GM12878 (cell line): ENCODE data around the gene DDIT4. TPM values are rescaled to one million over a fixed set of nuclear protein-coding genes. Genes with fewer than 3 reads are reported as not detected.

Experiments
- ATAC-seq: fragments of 200-7000 bp; cut with Tn5 transposase; 3 replicates; pipeline ENCODE4 v1.9.1; 2020; ENCODE audit warnings: mild to moderate bottlenecking, moderate library complexity
- BruUV-seq: library from RNA; stranded (reverse); fragments of 400-500 nt; replicated peaks from 2 replicates; lab custom pipeline; 2021; lab: Mats Ljungman, UMichigan
- CTCF ChIA-PET: fragments of 300-600 bp; sonication (Branson Sonifier 250); formaldehyde crosslinking; extraction: SDS; loops from one replicate; lab custom pipeline; 2021; ENCODE audit warnings: inconsistent platforms; lab: Yijun Ruan, JAX
- POLR2A ChIA-PET: fragments of 350-600 bp; formaldehyde crosslinking; extraction: SDS; loops from one replicate; lab custom pipeline; 2021; ENCODE audit warnings: inconsistent platforms; lab: Charles Lee
- RAD21 ChIA-PET: fragments of 300-600 bp; sonication (Branson Sonifier 250); formaldehyde crosslinking; loops from one replicate; lab custom pipeline; 2023; ENCODE audit warnings: antibody characterized with exemption; ENCODE audit not compliant: unreplicated experiment; lab: Charles Lee
- SMC1A ChIA-PET: fragments of 300-600 bp; sonication (Branson Sonifier 250); formaldehyde crosslinking; loops from one replicate; lab custom pipeline; 2023; ENCODE audit not compliant: unreplicated experiment, uncharacterized antibody; lab: Charles Lee
- DNase-seq: peaks from one replicate; pipeline ENCODE4 v3.0.0-alpha.2; 2011; ENCODE audit warnings: low read depth, low spot score
- FAIRE-seq: peaks from 3 replicates; lab custom pipeline; 2011; peaks lifted over from hg19 to GRCh38; lab: Jason Lieb, UNC
- H2AFZ ChIP-seq: 2 replicates; pipeline ENCODE4 v1.6.0; 2011; ENCODE audit warnings: low read depth, low read length, control low read depth; ENCODE audit not compliant: control insufficient read depth
- H3K27ac ChIP-seq: 2 replicates; pipeline ENCODE4 v1.5.1; 2011; ENCODE audit warnings: control low read depth; ENCODE audit not compliant: control insufficient read depth, insufficient read depth
- H3K27me3 ChIP-seq, 2 experiments: replicated peaks in 1 of 2; 2 replicates each; pipeline versions ENCODE4 v1.6.0 to v1.6.1; 2011; ENCODE audit warnings: low read length in 1 of 2; ENCODE audit not compliant: control insufficient read depth in 2 of 2, insufficient read depth in 2 of 2
- H3K36me3 ChIP-seq, 2 experiments: 2 replicates each; pipeline ENCODE4 v1.5.1; 2011; ENCODE audit warnings: low read length in 1 of 2; ENCODE audit not compliant: control insufficient read depth in 2 of 2, insufficient read depth in 2 of 2
- H3K4me1 ChIP-seq: 2 replicates; pipeline ENCODE4 v1.6.1; 2011; ENCODE audit warnings: mild to moderate bottlenecking, low read length, moderate library complexity, mixed read lengths; ENCODE audit not compliant: control insufficient read depth, insufficient read depth
- H3K4me2 ChIP-seq: 2 replicates; pipeline ENCODE4 v1.6.0; 2011; ENCODE audit warnings: control low read depth; ENCODE audit not compliant: control insufficient read depth, insufficient read depth
- H3K4me3 ChIP-seq: fragments of 200-600 bp; sonication (generic); 2 replicates; pipeline ENCODE4 v1.5.1; 2016
- H3K79me2 ChIP-seq: 2 replicates; pipeline ENCODE4 v1.6.0; 2011; ENCODE audit warnings: low read length; ENCODE audit not compliant: control insufficient read depth, insufficient read depth
- H3K9ac ChIP-seq: 2 replicates; pipeline ENCODE4 v1.8.0; 2011; ENCODE audit warnings: low read length, control low read depth, mixed read lengths; ENCODE audit not compliant: control insufficient read depth, insufficient read depth
- H3K9me3 ChIP-seq: replicated peaks from 3 replicates; pipeline ENCODE4 v1.5.1; 2011; ENCODE audit warnings: mild to moderate bottlenecking, low read length; ENCODE audit not compliant: control insufficient read depth, insufficient read depth
- H4K20me1 ChIP-seq: 2 replicates; pipeline ENCODE4 v1.6.0; 2011; ENCODE audit not compliant: control insufficient read depth, insufficient read depth
- BRCA1 ChIP-seq: IDR thresholded peaks from 2 replicates; pipeline ENCODE4 v1.6.1; 2011; ENCODE audit warnings: low read depth, low read length, improper control_type of control experiment
- CUX1 ChIP-seq: IDR thresholded peaks from 2 replicates; pipeline ENCODE4 v1.6.1; 2012; ENCODE audit warnings: improper control_type of control experiment, low read depth, low read length; ENCODE audit not compliant: insufficient replicate concordance
- GABPA ChIP-seq: IDR thresholded peaks from 2 replicates; pipeline ENCODE4 v1.6.1; 2014; ENCODE audit warnings: antibody characterized with exemption, low read depth, mild to moderate bottlenecking, inconsistent platforms
- IKZF1 ChIP-seq: fragments of 450-650 bp; conservative IDR thresholded peaks from 2 replicates; pipeline ENCODE4 v1.6.1; 2017; ENCODE audit warnings: antibody characterized with exemption, mild to moderate bottlenecking
- NBN ChIP-seq: fragments of 450-650 bp; IDR thresholded peaks from 2 replicates; pipeline ENCODE4 v1.6.1; 2016
- NFXL1 ChIP-seq: fragments of 450-650 bp; IDR thresholded peaks from 2 replicates; pipeline ENCODE4 v1.6.1; 2017; ENCODE audit warnings: antibody characterized with exemption, mild to moderate bottlenecking, borderline replicate concordance
- PML ChIP-seq: IDR thresholded peaks from 2 replicates; pipeline ENCODE4 v1.6.1; 2012; ENCODE audit warnings: low read length, inconsistent platforms
- POLR2A ChIP-seq: IDR thresholded peaks from 2 replicates; pipeline ENCODE4 v1.6.1; 2011; ENCODE audit warnings: low read depth, mild to moderate bottlenecking, low read length
- SMC3 ChIP-seq: IDR thresholded peaks from 2 replicates; pipeline ENCODE4 v1.6.1; 2011; ENCODE audit warnings: low read length, improper control_type of control experiment, borderline replicate concordance
- STAT3 ChIP-seq: IDR thresholded peaks from 2 replicates; pipeline ENCODE4 v1.6.1; 2011; ENCODE audit warnings: low read depth, low read length, improper control_type of control experiment
- ZSCAN29 ChIP-seq: fragments of 450-650 bp; IDR thresholded peaks from 2 replicates; pipeline ENCODE4 v1.6.1; 2017; ENCODE audit warnings: mild to moderate bottlenecking, moderate library complexity
- WGBS: methylation state at CpG from one replicate; pipeline ENCODE4 v1.1.6; 2016; ENCODE audit warnings: low lambda C conversion rate; ENCODE audit not compliant: insufficient replicate concordance, insufficient coverage; ENCODE audit errors: missing lambda C conversion rate; 5-methylcytosine and 5-hydroxymethylcytosine counted together
- in situ Hi-C: fragments of 300-500 bp; cut with MboI; formaldehyde crosslinking; loops from 9 replicates; pipeline ENCODE4 v1.14.3; 2018; ENCODE audit warnings: mixed read lengths
- intact Hi-C: fragments of 100-400 bp; cut with micrococcal nuclease; formaldehyde crosslinking; loops from one replicate; pipeline ENCODE4 v1.14.2; 2022; ENCODE audit not compliant: unreplicated experiment
- polyA plus RNA-seq, 11 experiments: library from polyadenylated mRNA; depleted of rRNA in 4 of 11; unstranded in 6 of 11; stranded (reverse) in 5 of 11; fragments of >200 nt; fragmentation: Nextera tagmentation in 4 of 11; fragmentation: Illumina TruSeq in 1 of 11; extraction: Ambion mirVana in 4 of 11; extraction: Trizol in 1 of 11; gene quantifications; 1 replicate in 1 of 11; 2 replicates in 10 of 11; pipeline versions ENCODE4 v1.2.1 to v1.2.3, GENCODE V29; 2011 to 2016; ENCODE audit warnings: inconsistent platforms in 2 of 11, missing spikeins in 2 of 11, low read depth in 1 of 11
- total RNA-seq, 4 experiments: library from RNA; depleted of rRNA in 3 of 4; stranded (reverse); fragments of >200 nt in 3 of 4; fragmentation: Illumina TruSeq in 1 of 4; extraction: Trizol in 1 of 4; gene quantifications; 2 replicates each; pipeline versions ENCODE4 v1.2.1 to v1.2.3, GENCODE V29; 2013 to 2021
- TF ChIP-seq, protein P1 (sequence below): fragments of 450-650 bp; formaldehyde crosslinking; IDR thresholded peaks from 2 replicates; pipeline ENCODE4 v1.5.0; 2022; ENCODE audit warnings: mild to moderate bottlenecking, missing genetic modification characterization
- TF ChIP-seq, protein P2 (sequence below): fragments of 450-650 bp; formaldehyde crosslinking; IDR thresholded peaks from 2 replicates; pipeline ENCODE4 v1.4.0; 2020; ENCODE audit warnings: mild to moderate bottlenecking, moderate library complexity

DDIT4 gene
- total and polyA plus RNA-seq, 10 of the 15 experiments (the other 5 are each of a cell fraction or from before 2014, with no cell fraction given) = 2.1 to 277 (median 183) TPM

DNA sequence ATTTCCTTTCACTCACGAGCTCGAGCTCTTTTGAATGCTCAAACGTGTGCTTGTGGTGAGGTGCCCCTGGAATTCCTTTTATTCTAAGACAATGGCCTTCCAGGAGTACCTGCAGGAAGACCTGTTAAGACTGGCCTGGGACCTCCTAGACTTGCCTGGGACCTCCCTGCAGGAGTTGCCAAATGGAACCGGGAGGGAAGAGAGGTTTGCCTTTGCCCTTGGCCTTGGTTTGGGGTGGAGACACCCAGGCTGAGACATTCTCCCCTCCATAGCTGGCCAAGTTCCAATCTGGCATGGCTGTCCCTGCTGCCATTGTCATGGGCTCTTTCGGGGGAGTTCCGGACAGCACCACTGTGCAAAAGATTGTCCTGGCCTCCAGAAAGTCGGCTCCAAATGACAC lies 41.3 kb downstream of the DDIT4 start:
- no peak for FAIRE-seq
- Histone ChIP-seq H3K36me3 (no peaks in the 10 kb centered on the region), H4K20me1 (no peaks in the 10 kb centered on the region), H3K9ac (no peak overlapping the region), H3K4me2 (no peak overlapping the region), H3K79me2 (peaks cover 8% of the 10 kb centered on the region), H3K4me3 (no peak overlapping the region), H2AFZ (no peak overlapping the region), H3K27me3 (no peaks in the 10 kb centered on the region), H3K9me3 (no peaks in the 10 kb centered on the region), H3K27ac (no peak overlapping the region), H3K4me1 (peaks cover 24% of the 10 kb centered on the region)
- ChIA-PET SMC1A (interaction anchor here (7.4 kb wide), 1 partner anchor 11 kb away, joined by 62 read pairs; no protein-coding TSS in a partner anchor), CTCF (interaction anchor here (1.0 to 2.4 kb wide), 4 partner anchors 12 to 37 kb away, joined by 3 to 7 read pairs (median 3); no protein-coding TSS in a partner anchor), RAD21 (no interaction called here), POLR2A (interaction anchor here (1.8 kb wide), 1 partner anchor 13 kb away, joined by 6 read pairs; no protein-coding TSS in a partner anchor)
- DNase-seq = no peak
- no peak for ATAC-seq
- intact Hi-C loops (no loop called here), in situ Hi-C loops (no loop called here)
- no TSS peak for BruUV-seq
- 96% methylated on average over 7 of the region's 7 CpGs for WGBS
- TF ChIP-seq NFXL1 (no peak), GABPA (no peak), ZSCAN29 (no peak), BRCA1 (no peak), POLR2A (no peak), CUX1 (no peak), NBN (no peak), IKZF1 (no peak), SMC3 (no peak), PML (no peak), STAT3 (no peak)
- TF ChIP-seq, protein P1, sequence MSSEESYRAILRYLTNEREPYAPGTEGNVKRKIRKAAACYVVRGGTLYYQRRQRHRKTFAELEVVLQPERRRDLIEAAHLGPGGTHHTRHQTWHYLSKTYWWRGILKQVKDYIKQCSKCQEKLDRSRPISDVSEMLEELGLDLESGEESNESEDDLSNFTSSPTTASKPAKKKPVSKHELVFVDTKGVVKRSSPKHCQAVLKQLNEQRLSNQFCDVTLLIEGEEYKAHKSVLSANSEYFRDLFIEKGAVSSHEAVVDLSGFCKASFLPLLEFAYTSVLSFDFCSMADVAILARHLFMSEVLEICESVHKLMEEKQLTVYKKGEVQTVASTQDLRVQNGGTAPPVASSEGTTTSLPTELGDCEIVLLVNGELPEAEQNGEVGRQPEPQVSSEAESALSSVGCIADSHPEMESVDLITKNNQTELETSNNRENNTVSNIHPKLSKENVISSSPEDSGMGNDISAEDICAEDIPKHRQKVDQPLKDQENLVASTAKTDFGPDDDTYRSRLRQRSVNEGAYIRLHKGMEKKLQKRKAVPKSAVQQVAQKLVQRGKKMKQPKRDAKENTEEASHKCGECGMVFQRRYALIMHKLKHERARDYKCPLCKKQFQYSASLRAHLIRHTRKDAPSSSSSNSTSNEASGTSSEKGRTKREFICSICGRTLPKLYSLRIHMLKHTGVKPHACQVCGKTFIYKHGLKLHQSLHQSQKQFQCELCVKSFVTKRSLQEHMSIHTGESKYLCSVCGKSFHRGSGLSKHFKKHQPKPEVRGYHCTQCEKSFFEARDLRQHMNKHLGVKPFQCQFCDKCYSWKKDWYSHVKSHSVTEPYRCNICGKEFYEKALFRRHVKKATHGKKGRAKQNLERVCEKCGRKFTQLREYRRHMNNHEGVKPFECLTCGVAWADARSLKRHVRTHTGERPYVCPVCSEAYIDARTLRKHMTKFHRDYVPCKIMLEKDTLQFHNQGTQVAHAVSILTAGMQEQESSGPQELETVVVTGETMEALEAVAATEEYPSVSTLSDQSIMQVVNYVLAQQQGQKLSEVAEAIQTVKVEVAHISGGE (CRISPR knock-in tag) = no peak
- TF ChIP-seq, protein P2, sequence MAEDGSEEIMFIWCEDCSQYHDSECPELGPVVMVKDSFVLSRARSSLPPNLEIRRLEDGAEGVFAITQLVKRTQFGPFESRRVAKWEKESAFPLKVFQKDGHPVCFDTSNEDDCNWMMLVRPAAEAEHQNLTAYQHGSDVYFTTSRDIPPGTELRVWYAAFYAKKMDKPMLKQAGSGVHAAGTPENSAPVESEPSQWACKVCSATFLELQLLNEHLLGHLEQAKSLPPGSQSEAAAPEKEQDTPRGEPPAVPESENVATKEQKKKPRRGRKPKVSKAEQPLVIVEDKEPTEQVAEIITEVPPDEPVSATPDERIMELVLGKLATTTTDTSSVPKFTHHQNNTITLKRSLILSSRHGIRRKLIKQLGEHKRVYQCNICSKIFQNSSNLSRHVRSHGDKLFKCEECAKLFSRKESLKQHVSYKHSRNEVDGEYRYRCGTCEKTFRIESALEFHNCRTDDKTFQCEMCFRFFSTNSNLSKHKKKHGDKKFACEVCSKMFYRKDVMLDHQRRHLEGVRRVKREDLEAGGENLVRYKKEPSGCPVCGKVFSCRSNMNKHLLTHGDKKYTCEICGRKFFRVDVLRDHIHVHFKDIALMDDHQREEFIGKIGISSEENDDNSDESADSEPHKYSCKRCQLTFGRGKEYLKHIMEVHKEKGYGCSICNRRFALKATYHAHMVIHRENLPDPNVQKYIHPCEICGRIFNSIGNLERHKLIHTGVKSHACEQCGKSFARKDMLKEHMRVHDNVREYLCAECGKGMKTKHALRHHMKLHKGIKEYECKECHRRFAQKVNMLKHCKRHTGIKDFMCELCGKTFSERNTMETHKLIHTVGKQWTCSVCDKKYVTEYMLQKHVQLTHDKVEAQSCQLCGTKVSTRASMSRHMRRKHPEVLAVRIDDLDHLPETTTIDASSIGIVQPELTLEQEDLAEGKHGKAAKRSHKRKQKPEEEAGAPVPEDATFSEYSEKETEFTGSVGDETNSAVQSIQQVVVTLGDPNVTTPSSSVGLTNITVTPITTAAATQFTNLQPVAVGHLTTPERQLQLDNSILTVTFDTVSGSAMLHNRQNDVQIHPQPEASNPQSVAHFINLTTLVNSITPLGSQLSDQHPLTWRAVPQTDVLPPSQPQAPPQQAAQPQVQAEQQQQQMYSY = no peak
